ENCODE results near the gene ASTN2. TPM values are rescaled to one million over a fixed set of nuclear protein-coding genes. Genes with fewer than 3 reads are reported as not detected.

ASTN2 gene
- total RNA-seq, 4 donors from 2014 or later = 0.97 to 4.7 (median 3.0) TPM

GRCh38 chr9:117134826-117135500 is 279.9 kb downstream of the ASTN2 start:
- no peak for DNase-seq (ENCODE audit: low spot score in 2 of 2)
- no peak overlapping the region for H3K4me3 ChIP-seq (ENCODE audit: low read depth, poor library complexity, severe bottlenecking)
- TF ChIP-seq CTCF (IDR thresholded peaks at IDR 0.05) (no peak), POLR2A (IDR thresholded peaks at IDR 0.05) (no peak)
- intact Hi-C loops (cut with DNase I; ENCODE audit: low total_unique reads) = no loop called here
- WGBS, 2 donors = 86 to 88% methylated on average over 4 of the region's 4 CpGs

DNA sequence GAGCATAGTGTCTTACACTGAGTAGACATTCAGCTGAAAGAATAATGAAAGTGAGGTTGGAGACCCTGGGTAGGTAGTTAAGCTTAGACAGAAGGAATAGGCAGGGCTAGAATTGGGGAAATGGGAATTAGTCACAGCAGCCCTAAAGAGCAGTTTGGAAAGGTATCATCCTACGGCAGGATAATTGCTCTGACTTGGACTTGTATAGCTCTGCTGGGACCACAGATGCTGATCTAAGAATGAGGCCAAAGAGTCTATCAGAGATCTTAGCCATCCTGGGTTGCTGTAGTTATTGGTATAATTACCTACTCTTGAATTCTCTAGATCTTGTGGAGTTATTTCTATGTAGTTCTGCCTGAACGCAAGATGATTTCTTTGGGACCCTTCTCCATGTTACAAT is 288.0 kb downstream of the ASTN2 start:
- DNase-seq (ENCODE audit: low spot score in 2 of 2) = no peak
- TF ChIP-seq CTCF (IDR thresholded peaks at IDR 0.05) (no peak), POLR2A (IDR thresholded peaks at IDR 0.05) (no peak)
- no peak overlapping the region for H3K4me3 ChIP-seq (ENCODE audit: low read depth, poor library complexity, severe bottlenecking)
- intact Hi-C loops (cut with DNase I; ENCODE audit: low total_unique reads) = no loop called here
- WGBS, 2 donors = 85 to 86% methylated on average over 2 of the region's 2 CpGs

GRCh38 chr9:117125531-117125930 is 289.3 kb downstream of the ASTN2 start:
- 47 to 55% methylated on average over 6 of the region's 6 CpGs for whole genome bisulfite sequencing, 2 donors
- no peak for DNase-seq (ENCODE audit: low spot score in 2 of 2)
- intact Hi-C loops (cut with DNase I; ENCODE audit: low total_unique reads) = no loop called here
- no peak overlapping the region for H3K4me3 ChIP-seq (ENCODE audit: low read depth, poor library complexity, severe bottlenecking)
- no peak for TF ChIP-seq CTCF (IDR thresholded peaks at IDR 0.05)
- no peak for TF ChIP-seq POLR2A (IDR thresholded peaks at IDR 0.05)

DNA sequence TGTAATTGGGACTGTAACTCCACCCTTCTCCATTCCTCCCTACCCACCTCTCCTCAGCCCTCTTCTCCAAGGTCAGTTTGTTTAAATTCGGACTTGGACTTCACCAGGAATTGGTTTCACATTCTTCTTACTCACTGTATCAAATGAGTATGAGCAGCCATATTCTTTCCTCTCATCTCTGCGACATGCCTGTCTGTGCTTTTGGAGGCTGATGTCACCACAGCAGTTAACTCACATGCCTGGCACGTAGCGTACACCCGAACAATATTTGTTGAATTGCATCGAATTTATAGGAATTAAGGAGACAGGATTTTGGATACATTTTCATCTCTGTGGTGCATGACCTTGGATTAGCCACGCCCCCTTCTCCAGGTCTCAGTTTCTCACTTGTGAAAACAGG is 291.1 kb downstream of the ASTN2 start:
- TF ChIP-seq CTCF (IDR thresholded peaks at IDR 0.05) (no peak), POLR2A (IDR thresholded peaks at IDR 0.05) (no peak)
- WGBS, 2 donors = 85 to 92% methylated on average over 7 of the region's 7 CpGs
- intact Hi-C loops (cut with DNase I; ENCODE audit: low total_unique reads) = no loop called here
- no peak overlapping the region for H3K4me3 ChIP-seq (ENCODE audit: low read depth, poor library complexity, severe bottlenecking)
- DNase-seq (ENCODE audit: low spot score in 2 of 2) = no peak

DNA sequence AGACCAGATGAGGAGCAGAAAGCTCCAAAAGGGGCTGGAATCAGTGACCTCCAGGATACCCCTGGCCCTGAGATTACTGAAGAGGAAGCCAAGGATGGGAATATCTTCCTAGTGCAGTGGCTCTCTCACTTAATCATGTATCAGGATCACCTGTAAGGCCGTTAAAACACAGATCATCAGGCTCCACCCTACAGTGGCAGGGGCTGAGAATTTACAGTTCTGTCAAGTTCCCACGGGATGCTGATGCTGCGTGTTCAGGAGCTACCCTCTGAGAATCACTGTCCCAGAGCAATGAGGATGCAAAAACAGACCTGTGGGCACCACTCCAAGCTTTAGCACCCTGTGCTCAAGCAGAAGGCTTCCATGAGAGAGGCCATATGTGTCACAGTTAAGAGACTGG is 291.9 kb downstream of the ASTN2 start:
- H3K4me3 ChIP-seq (ENCODE audit: low read depth, poor library complexity, severe bottlenecking) = no peak overlapping the region
- DNase-seq (ENCODE audit: low spot score in 2 of 2) = no peak
- WGBS, 2 donors = 39 to 54% methylated on average over 3 of the region's 3 CpGs
- no peak for TF ChIP-seq POLR2A (IDR thresholded peaks at IDR 0.05)
- TF ChIP-seq CTCF (IDR thresholded peaks at IDR 0.05) = no peak
- intact Hi-C loops (cut with DNase I; ENCODE audit: low total_unique reads) = no loop called here

GRCh38 chr9:117122102-117122501 is 292.8 kb downstream of the ASTN2 start:
- WGBS, 2 donors = 84 to 88% methylated on average over 1 of the region's 1 CpG
- DNase-seq (ENCODE audit: low spot score in 2 of 2) = no peak
- intact Hi-C loops (cut with DNase I; ENCODE audit: low total_unique reads) = no loop called here
- TF ChIP-seq POLR2A (IDR thresholded peaks at IDR 0.05) = no peak
- no peak overlapping the region for H3K4me3 ChIP-seq (ENCODE audit: low read depth, poor library complexity, severe bottlenecking)

All from lower leg skin (tissue), 4 donors.